Measurements from ENCODE around the gene TMEFF2. TPM values are rescaled to one million over a fixed set of nuclear protein-coding genes. Genes with fewer than 3 reads are reported as not detected.
"Not testable (repeated sequence)": the region's sequence is repeated elsewhere in the genome, so short reads cannot be mapped to it uniquely, and the experiment has no call there.

Gene TMEFF2
- total RNA-seq, 1 donor from 2014 or later, result 0.41 TPM

DNA sequence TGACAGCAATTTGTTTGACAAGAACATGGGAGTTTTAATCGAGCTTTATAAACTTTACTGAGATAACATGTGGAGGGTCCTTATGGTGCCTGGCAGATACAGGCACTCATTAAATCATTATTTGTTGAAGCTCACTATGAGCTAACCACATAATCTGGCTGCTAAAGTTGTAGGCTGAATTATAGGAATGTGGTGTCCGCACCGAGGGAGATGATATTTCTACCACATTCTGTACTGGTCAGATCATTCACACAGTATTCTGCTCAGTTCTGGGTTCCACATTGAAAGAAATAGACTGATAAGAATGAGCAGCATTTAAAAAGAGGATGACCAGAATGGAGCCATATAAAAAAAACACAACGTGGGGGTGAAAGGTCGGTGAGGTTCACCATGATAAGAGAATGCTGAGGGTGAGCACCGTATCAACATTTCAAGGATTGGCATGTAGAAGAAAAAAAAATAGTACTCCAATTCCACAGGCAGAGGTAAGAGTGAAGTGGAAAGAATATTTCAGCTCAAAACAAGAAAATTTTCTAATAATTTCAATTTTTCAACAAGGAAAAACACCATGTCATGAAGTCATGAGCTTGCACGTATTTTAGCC, 54.4 kb downstream of the TMEFF2 start:
- Mint-ChIP-seq H3K27ac (ENCODE audit: unreplicated experiment) (peak overlapping the region; percentile 19), H3K36me3 (ENCODE audit: low read depth, unreplicated experiment) (no peaks in the 10 kb centered on the region), H3K4me3 (ENCODE audit: unreplicated experiment) (no peak overlapping the region), H3K9me3 (ENCODE audit: unreplicated experiment) (no peaks in the 10 kb centered on the region), H3K4me1 (ENCODE audit: low read depth, unreplicated experiment) (peaks cover 4% of the 10 kb centered on the region), H3K27me3 (ENCODE audit: low read depth, unreplicated experiment) (no peaks in the 10 kb centered on the region)
- no peak overlapping the region for H3K27ac ChIP-seq (ENCODE audit: low read depth, low read length)
- no peaks in the 10 kb centered on the region for H4K20me1 ChIP-seq (ENCODE audit: insufficient read depth, low read length)
- no peaks in the 10 kb centered on the region for H3K79me2 ChIP-seq (ENCODE audit: insufficient read depth, low read length)
- no peaks in the 10 kb centered on the region for H3K27me3 ChIP-seq (ENCODE audit: insufficient read depth, low read length)
- FAIRE-seq (no peak), DNase-seq (ENCODE audit: low read depth) (peak; percentile 33)
- no peaks in the 10 kb centered on the region for H3K36me3 ChIP-seq (ENCODE audit: insufficient read depth, low read length)
- no peak for TF ChIP-seq EZH2 (IDR thresholded peaks at IDR 0.05; ENCODE audit: insufficient read depth, low read length)
- TF ChIP-seq, protein P1, sequence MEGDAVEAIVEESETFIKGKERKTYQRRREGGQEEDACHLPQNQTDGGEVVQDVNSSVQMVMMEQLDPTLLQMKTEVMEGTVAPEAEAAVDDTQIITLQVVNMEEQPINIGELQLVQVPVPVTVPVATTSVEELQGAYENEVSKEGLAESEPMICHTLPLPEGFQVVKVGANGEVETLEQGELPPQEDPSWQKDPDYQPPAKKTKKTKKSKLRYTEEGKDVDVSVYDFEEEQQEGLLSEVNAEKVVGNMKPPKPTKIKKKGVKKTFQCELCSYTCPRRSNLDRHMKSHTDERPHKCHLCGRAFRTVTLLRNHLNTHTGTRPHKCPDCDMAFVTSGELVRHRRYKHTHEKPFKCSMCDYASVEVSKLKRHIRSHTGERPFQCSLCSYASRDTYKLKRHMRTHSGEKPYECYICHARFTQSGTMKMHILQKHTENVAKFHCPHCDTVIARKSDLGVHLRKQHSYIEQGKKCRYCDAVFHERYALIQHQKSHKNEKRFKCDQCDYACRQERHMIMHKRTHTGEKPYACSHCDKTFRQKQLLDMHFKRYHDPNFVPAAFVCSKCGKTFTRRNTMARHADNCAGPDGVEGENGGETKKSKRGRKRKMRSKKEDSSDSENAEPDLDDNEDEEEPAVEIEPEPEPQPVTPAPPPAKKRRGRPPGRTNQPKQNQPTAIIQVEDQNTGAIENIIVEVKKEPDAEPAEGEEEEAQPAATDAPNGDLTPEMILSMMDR (IDR thresholded peaks at IDR 0.05; ENCODE audit: insufficient read depth, low read depth, low read length), result no peak
- no peak overlapping the region for H2AFZ ChIP-seq (ENCODE audit: low read depth, low read length)
- no peaks in the 10 kb centered on the region for H3K4me1 ChIP-seq (ENCODE audit: insufficient read depth, low read length)
- no peak overlapping the region for H3K4me2 ChIP-seq (ENCODE audit: low read length)
- no peak overlapping the region for H3K4me3 ChIP-seq (ENCODE audit: insufficient read depth, low read depth, low read length)
- no peak overlapping the region for H3K9ac ChIP-seq (ENCODE audit: low read length)
- H3K9me3 ChIP-seq (ENCODE audit: insufficient read depth, low read depth, low read length), result no peaks in the 10 kb centered on the region

DNA sequence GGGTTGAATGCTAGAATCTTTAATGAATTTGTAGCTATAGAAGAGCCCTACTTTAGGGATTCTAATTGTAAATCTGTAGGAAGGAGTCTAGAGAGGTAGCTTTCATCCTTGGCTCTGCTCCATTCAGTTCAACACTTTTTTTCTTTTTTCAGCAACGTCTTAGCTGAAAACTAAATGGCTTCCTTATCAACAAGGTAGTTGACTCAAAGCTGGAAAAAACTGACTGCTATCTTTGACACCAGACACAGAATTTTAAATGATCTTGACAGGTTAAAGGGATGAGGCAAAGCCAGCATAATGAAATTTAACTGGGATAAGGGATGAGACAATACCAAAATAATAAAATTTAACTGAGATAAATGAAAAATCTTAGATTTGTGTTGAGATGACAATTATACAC, 54.9 kb downstream of the TMEFF2 start:
- FAIRE-seq (no peak), DNase-seq (ENCODE audit: low read depth) (no peak)
- Histone ChIP-seq H2AFZ (ENCODE audit: low read depth, low read length) (no peak overlapping the region), H3K9me3 (ENCODE audit: insufficient read depth, low read depth, low read length) (no peaks in the 10 kb centered on the region), H4K20me1 (ENCODE audit: insufficient read depth, low read length) (no peaks in the 10 kb centered on the region), H3K27ac (ENCODE audit: low read depth, low read length) (no peak overlapping the region), H3K9ac (ENCODE audit: low read length) (no peak overlapping the region), H3K4me3 (ENCODE audit: insufficient read depth, low read depth, low read length) (no peak overlapping the region), H3K79me2 (ENCODE audit: insufficient read depth, low read length) (no peaks in the 10 kb centered on the region), H3K4me2 (ENCODE audit: low read length) (no peak overlapping the region), H3K4me1 (ENCODE audit: insufficient read depth, low read length) (no peaks in the 10 kb centered on the region), H3K27me3 (ENCODE audit: insufficient read depth, low read length) (no peaks in the 10 kb centered on the region), H3K36me3 (ENCODE audit: insufficient read depth, low read length) (no peaks in the 10 kb centered on the region)
- H3K9me3 Mint-ChIP-seq (ENCODE audit: unreplicated experiment), result no peaks in the 10 kb centered on the region
- H3K27ac Mint-ChIP-seq (ENCODE audit: unreplicated experiment), result peak overlapping the region; percentile 19
- H3K4me1 Mint-ChIP-seq (ENCODE audit: low read depth, unreplicated experiment), result peaks cover 4% of the 10 kb centered on the region
- TF ChIP-seq, protein P1 (IDR thresholded peaks at IDR 0.05; ENCODE audit: insufficient read depth, low read depth, low read length), result no peak
- TF ChIP-seq EZH2 (IDR thresholded peaks at IDR 0.05; ENCODE audit: insufficient read depth, low read length), result no peak
- no peaks in the 10 kb centered on the region for H3K36me3 Mint-ChIP-seq (ENCODE audit: low read depth, unreplicated experiment)
- no peak overlapping the region for H3K4me3 Mint-ChIP-seq (ENCODE audit: unreplicated experiment)
- no peaks in the 10 kb centered on the region for H3K27me3 Mint-ChIP-seq (ENCODE audit: low read depth, unreplicated experiment)

DNA sequence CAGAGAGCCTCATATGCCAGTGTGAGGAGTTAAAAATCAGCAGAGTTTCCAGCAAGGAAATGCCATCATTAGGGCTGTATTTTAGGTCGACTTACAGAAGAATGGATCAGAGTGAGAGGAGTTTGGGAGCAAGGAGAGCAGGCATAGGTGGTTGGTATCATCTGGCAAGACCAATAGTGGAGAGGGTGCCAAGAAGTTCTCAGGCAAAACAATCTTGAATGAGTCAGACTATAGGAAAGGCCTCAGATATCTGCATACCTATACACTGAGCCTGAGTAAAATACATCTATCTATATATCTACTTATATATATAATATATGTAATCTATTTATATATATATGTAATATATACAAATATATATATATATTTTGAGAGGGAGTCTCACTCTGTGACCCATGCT, 57.3 kb downstream of the TMEFF2 start:
- FAIRE-seq, result no peak

DNA sequence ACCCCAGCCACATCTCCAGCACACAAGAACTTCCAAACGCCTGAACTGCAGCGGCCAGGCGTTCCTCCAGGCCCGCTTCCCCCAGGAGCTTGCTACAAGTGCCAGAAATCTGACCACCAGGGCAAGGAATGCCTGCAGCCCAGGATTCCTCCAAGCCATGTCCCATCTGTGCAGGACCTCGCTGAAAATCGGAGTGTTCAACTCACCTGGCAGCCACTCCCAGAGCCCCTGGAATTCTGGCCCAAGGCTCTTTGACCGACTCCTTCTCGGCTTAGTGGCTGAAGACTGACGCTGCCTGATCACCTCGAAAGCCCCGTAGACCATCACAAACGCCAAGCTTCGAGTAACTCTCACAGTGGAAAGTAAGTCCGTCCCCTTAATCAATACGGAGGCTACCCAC, 62.1 kb downstream of the TMEFF2 start:
- not testable (repeated sequence) for H3K4me2 ChIP-seq (ENCODE audit: low read length); H3K79me2 ChIP-seq (ENCODE audit: insufficient read depth, low read length); FAIRE-seq

More for the DNA sequence above, 57.3 kb downstream of the TMEFF2 start:
- Histone ChIP-seq H3K4me1 (ENCODE audit: insufficient read depth, low read length) (no peaks in the 10 kb centered on the region), H3K27me3 (ENCODE audit: insufficient read depth, low read length) (no peaks in the 10 kb centered on the region), H2AFZ (ENCODE audit: low read depth, low read length) (no peak overlapping the region), H3K9me3 (ENCODE audit: insufficient read depth, low read depth, low read length) (no peaks in the 10 kb centered on the region), H3K36me3 (ENCODE audit: insufficient read depth, low read length) (no peaks in the 10 kb centered on the region), H4K20me1 (ENCODE audit: insufficient read depth, low read length) (no peaks in the 10 kb centered on the region), H3K79me2 (ENCODE audit: insufficient read depth, low read length) (no peaks in the 10 kb centered on the region), H3K27ac (ENCODE audit: low read depth, low read length) (no peak overlapping the region), H3K9ac (ENCODE audit: low read length) (no peak overlapping the region), H3K4me3 (ENCODE audit: insufficient read depth, low read depth, low read length) (no peak overlapping the region), H3K4me2 (ENCODE audit: low read length) (no peak overlapping the region)
- no peak overlapping the region for H3K27ac Mint-ChIP-seq (ENCODE audit: unreplicated experiment)
- H3K27me3 Mint-ChIP-seq (ENCODE audit: low read depth, unreplicated experiment), result no peaks in the 10 kb centered on the region
- TF ChIP-seq, protein P1 (IDR thresholded peaks at IDR 0.05; ENCODE audit: insufficient read depth, low read depth, low read length), result no peak
- H3K9me3 Mint-ChIP-seq (ENCODE audit: unreplicated experiment), result no peaks in the 10 kb centered on the region
- no peaks in the 10 kb centered on the region for H3K36me3 Mint-ChIP-seq (ENCODE audit: low read depth, unreplicated experiment)
- DNase-seq (ENCODE audit: low read depth), result no peak
- H3K4me1 Mint-ChIP-seq (ENCODE audit: low read depth, unreplicated experiment), result peaks cover 4% of the 10 kb centered on the region
- no peak overlapping the region for H3K4me3 Mint-ChIP-seq (ENCODE audit: unreplicated experiment)

More for the DNA sequence above, 62.1 kb downstream of the TMEFF2 start:
- not testable (repeated sequence) for H3K27me3 ChIP-seq (ENCODE audit: insufficient read depth, low read length); DNase-seq (ENCODE audit: low read depth); H3K36me3 Mint-ChIP-seq (ENCODE audit: low read depth, unreplicated experiment); H3K4me1 ChIP-seq (ENCODE audit: insufficient read depth, low read length); H3K9ac ChIP-seq (ENCODE audit: low read length); H4K20me1 ChIP-seq (ENCODE audit: insufficient read depth, low read length); H3K27ac ChIP-seq (ENCODE audit: low read depth, low read length); H3K27me3 Mint-ChIP-seq (ENCODE audit: low read depth, unreplicated experiment); H3K4me3 ChIP-seq (ENCODE audit: insufficient read depth, low read depth, low read length); H3K9me3 Mint-ChIP-seq (ENCODE audit: unreplicated experiment); H3K36me3 ChIP-seq (ENCODE audit: insufficient read depth, low read length); H3K4me3 Mint-ChIP-seq (ENCODE audit: unreplicated experiment); H3K9me3 ChIP-seq (ENCODE audit: insufficient read depth, low read depth, low read length); H2AFZ ChIP-seq (ENCODE audit: low read depth, low read length); H3K27ac Mint-ChIP-seq (ENCODE audit: unreplicated experiment); H3K4me1 Mint-ChIP-seq (ENCODE audit: low read depth, unreplicated experiment)
